Nephron (organoid): Measurements from ENCODE around the gene EXOC2.

ENCODE experiments used
- H3K27ac Mint-ChIP-seq, 3 experiments: 2 replicates each; pipeline ENCODE4 v1.8.0; 2020; ENCODE audit warnings: mixed read lengths in 3 of 3, mild to moderate bottlenecking in 2 of 3, moderate library complexity in 1 of 3
- H3K27me3 Mint-ChIP-seq: 2 replicates; pipeline ENCODE4 v1.8.0; 2021; ENCODE audit warnings: low read depth, mild to moderate bottlenecking, moderate library complexity, mixed read lengths
- H3K36me3 Mint-ChIP-seq: 2 replicates; pipeline ENCODE4 v1.8.0; 2020; ENCODE audit warnings: low read depth, mixed read lengths
- H3K4me1 Mint-ChIP-seq: 2 replicates; pipeline ENCODE4 v1.8.0; 2020; ENCODE audit warnings: mixed read lengths
- H3K4me3 Mint-ChIP-seq, 3 experiments: 2 replicates each; pipeline ENCODE4 v1.8.0; 2020; ENCODE audit warnings: mild to moderate bottlenecking in 3 of 3, mixed read lengths in 3 of 3, moderate library complexity in 2 of 3
- H3K9me3 Mint-ChIP-seq: 2 replicates; pipeline ENCODE4 v1.8.0; 2020; ENCODE audit warnings: mixed read lengths
- TF ChIP-seq, protein P1 (sequence below), 3 experiments: fragments of 200-600 bp; sonication (generic); IDR thresholded peaks; one replicate each; pipeline ENCODE4 v1.5.0; 2021; ENCODE audit warnings: antibody characterized with exemption in 3 of 3; ENCODE audit not compliant: unreplicated experiment in 3 of 3

The EXOC2 gene

DNA sequence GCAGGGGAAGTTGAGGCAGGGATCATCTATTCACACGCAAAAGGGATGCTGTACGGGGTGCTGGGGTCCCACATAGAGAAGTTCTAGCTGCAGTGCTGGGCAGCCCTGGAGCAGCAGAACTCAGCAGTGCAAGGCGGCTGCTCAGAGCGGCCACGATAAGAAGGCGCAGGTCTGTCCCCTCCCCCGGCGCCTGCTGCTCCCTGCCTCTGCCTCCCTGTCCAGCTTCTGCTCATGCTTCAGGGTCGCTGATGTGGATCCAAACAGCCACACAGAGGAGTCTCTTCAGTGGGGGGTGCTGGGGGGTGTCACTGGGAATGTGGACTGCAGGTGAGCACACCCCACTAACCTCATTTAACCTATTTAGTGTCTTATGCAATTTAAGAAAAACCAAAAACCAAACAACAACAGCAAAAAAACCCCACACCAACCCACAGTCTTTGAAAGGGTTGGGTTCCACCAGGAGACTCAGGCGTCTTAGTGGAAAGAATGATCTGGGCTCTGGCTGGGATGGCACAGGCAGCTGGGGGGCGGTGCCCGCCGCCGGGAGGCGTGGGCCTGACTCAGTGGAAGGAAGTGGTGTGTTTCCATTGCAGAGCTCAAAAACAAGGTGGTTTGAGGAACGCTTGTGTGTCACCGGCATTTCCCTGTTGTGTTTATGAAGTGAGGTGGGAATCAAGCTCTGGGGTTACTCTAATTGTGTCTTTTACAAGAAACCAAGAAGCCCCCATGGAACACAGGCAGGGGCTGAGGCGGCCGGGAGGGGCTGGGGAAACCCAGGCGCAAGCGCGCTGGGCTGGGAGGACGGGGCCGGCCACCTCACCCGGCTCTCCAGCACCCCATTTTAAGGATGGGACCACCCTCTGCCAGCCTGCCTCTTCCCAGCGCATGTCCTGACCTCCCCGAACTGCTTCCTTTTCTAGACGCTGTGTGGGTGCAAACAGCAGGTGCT lies 246.2 kb downstream of the EXOC2 start:
- Mint-ChIP-seq H3K4me1 (no peaks in the 10 kb centered on the region), H3K9me3 (peaks cover 10% of the 10 kb centered on the region), H3K36me3 (no peaks in the 10 kb centered on the region), H3K27ac (no peak overlapping the region), H3K4me3 (no peak overlapping the region), H3K27me3 (peaks cover 30% of the 10 kb centered on the region)
- TF ChIP-seq, protein P1, sequence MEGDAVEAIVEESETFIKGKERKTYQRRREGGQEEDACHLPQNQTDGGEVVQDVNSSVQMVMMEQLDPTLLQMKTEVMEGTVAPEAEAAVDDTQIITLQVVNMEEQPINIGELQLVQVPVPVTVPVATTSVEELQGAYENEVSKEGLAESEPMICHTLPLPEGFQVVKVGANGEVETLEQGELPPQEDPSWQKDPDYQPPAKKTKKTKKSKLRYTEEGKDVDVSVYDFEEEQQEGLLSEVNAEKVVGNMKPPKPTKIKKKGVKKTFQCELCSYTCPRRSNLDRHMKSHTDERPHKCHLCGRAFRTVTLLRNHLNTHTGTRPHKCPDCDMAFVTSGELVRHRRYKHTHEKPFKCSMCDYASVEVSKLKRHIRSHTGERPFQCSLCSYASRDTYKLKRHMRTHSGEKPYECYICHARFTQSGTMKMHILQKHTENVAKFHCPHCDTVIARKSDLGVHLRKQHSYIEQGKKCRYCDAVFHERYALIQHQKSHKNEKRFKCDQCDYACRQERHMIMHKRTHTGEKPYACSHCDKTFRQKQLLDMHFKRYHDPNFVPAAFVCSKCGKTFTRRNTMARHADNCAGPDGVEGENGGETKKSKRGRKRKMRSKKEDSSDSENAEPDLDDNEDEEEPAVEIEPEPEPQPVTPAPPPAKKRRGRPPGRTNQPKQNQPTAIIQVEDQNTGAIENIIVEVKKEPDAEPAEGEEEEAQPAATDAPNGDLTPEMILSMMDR (IDR thresholded peaks at IDR 0.05; ENCODE audit: unreplicated experiment in 3 of 3): no peak

- Mint-ChIP-seq H3K9me3 (peaks cover 10% of the 10 kb centered on the region), H3K27me3 (peaks cover 27% of the 10 kb centered on the region), H3K27ac (no peak overlapping the region), H3K36me3 (no peaks in the 10 kb centered on the region), H3K4me1 (no peaks in the 10 kb centered on the region), H3K4me3 (no peak overlapping the region)
- TF ChIP-seq, protein P1 (IDR thresholded peaks at IDR 0.05; ENCODE audit: unreplicated experiment in 3 of 3): no peak
Measured at GRCh38 chr6:445571-446417, 247.1 kb downstream of the EXOC2 start.

DNA sequence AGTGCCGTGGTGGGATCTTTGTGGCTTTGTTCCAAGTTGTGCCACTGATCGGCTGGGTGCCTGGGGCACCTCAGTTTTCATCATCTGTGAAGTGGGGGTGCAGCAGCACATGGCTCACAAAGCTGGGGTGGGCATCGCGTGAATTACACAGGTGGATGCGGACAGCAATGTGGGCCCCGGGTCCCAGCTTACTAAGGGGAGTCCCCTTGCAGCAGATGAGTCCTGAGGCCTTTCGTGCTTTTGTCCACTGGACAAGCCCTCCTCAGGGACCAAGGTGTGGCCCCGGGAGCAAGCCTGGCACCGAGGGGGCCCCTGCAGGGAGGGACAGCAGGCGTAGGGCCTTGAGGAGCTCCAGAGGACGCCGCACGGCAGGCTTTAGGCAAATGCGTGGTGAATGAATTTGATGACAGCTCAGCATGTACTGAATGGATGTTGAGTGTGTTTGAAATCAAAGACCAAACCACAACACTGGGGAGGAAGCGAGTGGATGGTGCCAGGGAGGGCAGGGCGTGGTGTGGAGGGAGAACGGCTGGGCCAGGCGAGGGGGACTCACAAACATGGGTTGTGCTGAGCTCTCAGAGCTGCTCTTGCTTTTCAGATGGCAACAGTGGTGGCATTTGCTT lies 248.2 kb downstream of the EXOC2 start:
- Mint-ChIP-seq H3K9me3 (peaks cover 10% of the 10 kb centered on the region), H3K36me3 (no peaks in the 10 kb centered on the region), H3K4me1 (no peaks in the 10 kb centered on the region), H3K27ac (no peak overlapping the region), H3K4me3 (no peak overlapping the region), H3K27me3 (peaks cover 30% of the 10 kb centered on the region)
- TF ChIP-seq, protein P1 (IDR thresholded peaks at IDR 0.05; ENCODE audit: unreplicated experiment in 3 of 3): no peak

DNA sequence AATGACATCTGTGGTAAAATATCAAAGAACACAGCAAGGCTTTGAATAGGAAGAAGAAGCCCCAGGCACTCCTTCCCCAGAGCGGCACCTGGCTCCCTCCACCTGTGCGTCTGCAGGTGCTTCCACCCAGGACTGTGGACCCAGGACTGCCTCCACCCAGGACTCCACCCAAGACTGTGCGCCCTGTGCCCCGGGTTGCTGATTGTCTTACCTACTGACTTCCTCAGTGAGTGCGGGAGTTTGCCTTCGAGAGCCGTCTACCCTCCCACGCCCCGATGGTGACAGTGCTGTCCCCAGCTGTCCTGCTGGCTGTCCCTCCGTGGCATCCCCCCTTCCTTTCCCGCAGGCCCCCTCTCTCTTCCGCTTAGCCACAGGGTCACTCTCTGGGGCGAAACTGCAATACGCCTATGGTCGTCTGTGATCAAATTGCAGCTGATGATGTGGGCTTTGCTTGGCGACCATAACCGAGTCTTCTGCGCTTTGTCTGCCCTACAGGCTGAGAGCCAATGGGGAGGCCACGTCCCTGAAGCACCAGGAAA lies 249.2 kb downstream of the EXOC2 start:
- Mint-ChIP-seq H3K4me3 (no peak overlapping the region), H3K9me3 (peaks cover 5% of the 10 kb centered on the region), H3K27ac (no peak overlapping the region), H3K4me1 (no peaks in the 10 kb centered on the region), H3K27me3 (peaks cover 31% of the 10 kb centered on the region), H3K36me3 (no peaks in the 10 kb centered on the region)
- TF ChIP-seq, protein P1 (IDR thresholded peaks at IDR 0.05; ENCODE audit: unreplicated experiment in 3 of 3): no peak

DNA sequence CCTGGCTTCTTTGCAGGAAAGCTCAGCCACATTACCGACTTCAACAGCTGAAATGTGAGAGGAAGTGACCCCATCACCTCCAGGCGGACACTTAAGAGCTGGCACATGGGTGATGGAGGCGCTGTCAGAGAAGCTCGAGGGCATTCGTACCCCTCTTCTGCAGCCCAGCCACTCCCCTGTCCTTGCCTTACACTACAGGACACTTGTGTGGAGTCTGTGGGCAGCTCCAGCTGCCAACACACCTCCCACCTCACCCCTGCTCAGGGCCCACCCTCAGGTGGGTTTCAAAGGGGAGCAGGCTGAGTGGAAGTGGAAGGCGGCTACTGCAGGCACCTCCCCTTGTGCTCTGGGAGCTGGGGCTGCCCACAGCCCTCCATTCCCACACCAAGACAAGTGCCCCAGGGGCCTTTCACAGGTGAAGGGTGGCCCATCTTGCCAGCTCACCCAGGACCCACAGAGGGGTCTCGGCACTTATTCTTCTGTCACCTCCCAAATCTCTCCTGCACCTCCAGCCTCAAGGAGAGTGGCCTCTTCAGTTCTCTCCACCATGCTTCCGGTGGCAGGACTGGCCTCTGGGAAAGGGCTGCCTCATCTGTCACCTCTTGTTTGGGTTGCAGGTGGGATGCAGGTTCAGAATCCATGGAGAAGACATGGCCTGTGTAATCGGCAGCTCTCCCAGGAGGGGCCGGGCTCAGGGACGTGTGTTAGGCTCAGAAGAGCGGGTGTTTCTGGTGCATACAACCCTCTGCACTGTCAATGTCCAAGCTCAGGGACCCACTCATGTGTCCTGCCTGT lies 251.6 kb downstream of the EXOC2 start:
- H3K4me3 Mint-ChIP-seq: no peak overlapping the region
- TF ChIP-seq, protein P1 (IDR thresholded peaks at IDR 0.05; ENCODE audit: unreplicated experiment in 3 of 3): no peak
- no peaks in the 10 kb centered on the region for H3K9me3 Mint-ChIP-seq

More for the DNA sequence above, 251.6 kb downstream of the EXOC2 start:
- Mint-ChIP-seq H3K36me3 (no peaks in the 10 kb centered on the region), H3K4me1 (no peaks in the 10 kb centered on the region), H3K27me3 (peaks cover 25% of the 10 kb centered on the region), H3K27ac (no peak overlapping the region)
